Common myeloid progenitor, CD34-positive (primary cell): ENCODE data around the gene MATN1.

Source experiments
- CTCF ChIA-PET: fragments of 350-600 bp; sonication (Branson Sonifier 250); formaldehyde crosslinking; loops from one replicate; lab custom pipeline; 2021; ENCODE audit warnings: antibody characterized with exemption; lab: Charles Lee
- POLR2A ChIA-PET: fragments of 350-600 bp; sonication (Branson Sonifier 250); formaldehyde crosslinking; loops from one replicate; lab custom pipeline; 2021; ENCODE audit warnings: antibody characterized with exemption; lab: Charles Lee
- DNase-seq, 3 donors: peaks; one replicate each; pipeline versions ENCODE4 v3.0.0 to v3.0.0-alpha.2; 2013
- H3K27ac ChIP-seq, 2 experiments: 1 replicate in 1 of 2; 2 replicates in 1 of 2; pipeline ENCODE4 v1.7.0; 2013; ENCODE audit warnings: inconsistent platforms in 2 of 2, low read length in 2 of 2, mild to moderate bottlenecking in 2 of 2, low read depth in 1 of 2, moderate library complexity in 1 of 2; ENCODE audit not compliant: severe bottlenecking in 2 of 2, insufficient read depth in 1 of 2, poor library complexity in 1 of 2
- H3K27me3 ChIP-seq, 5 experiments: replicated peaks in 2 of 5; 1 replicate in 3 of 5; 2 replicates in 2 of 5; pipeline versions ENCODE4 v1.6.1 to v1.7.0; 2013; ENCODE audit warnings: low read length in 4 of 5, mild to moderate bottlenecking in 2 of 5, moderate library complexity in 2 of 5, inconsistent platforms in 1 of 5; ENCODE audit not compliant: insufficient read depth in 5 of 5, control insufficient read depth in 4 of 5
- H3K36me3 ChIP-seq, 4 experiments: 1 replicate in 2 of 4; 2 replicates in 2 of 4; pipeline versions ENCODE4 v1.6.1 to v1.7.0; 2013; ENCODE audit warnings: low read length in 3 of 4, control low read depth in 1 of 4, mild to moderate bottlenecking in 1 of 4; ENCODE audit not compliant: control insufficient read depth in 4 of 4, insufficient read depth in 4 of 4
- H3K4me1 ChIP-seq, 4 experiments: 1 replicate in 3 of 4; 2 replicates in 1 of 4; pipeline versions ENCODE4 v1.6.1 to v1.7.1; 2013; ENCODE audit warnings: low read length in 3 of 4, mild to moderate bottlenecking in 3 of 4, control low read depth in 1 of 4, inconsistent platforms in 1 of 4, moderate library complexity in 1 of 4; ENCODE audit not compliant: control insufficient read depth in 4 of 4, insufficient read depth in 4 of 4; ENCODE audit errors: control extremely low read depth in 1 of 4
- H3K4me3 ChIP-seq, 7 experiments: 1 replicate in 4 of 7; 2 replicates in 3 of 7; pipeline versions ENCODE4 v1.5.1 to v1.7.0; 2013; ENCODE audit warnings: mild to moderate bottlenecking in 7 of 7, low read length in 6 of 7, moderate library complexity in 6 of 7, inconsistent platforms in 2 of 7, low read depth in 2 of 7, control low read depth in 1 of 7; ENCODE audit not compliant: insufficient read depth in 4 of 7, control insufficient read depth in 1 of 7; ENCODE audit errors: extremely low read depth in 1 of 7
- H3K9me3 ChIP-seq, 5 experiments: 1 replicate in 4 of 5; 2 replicates in 1 of 5; pipeline versions ENCODE4 v1.6.1 to v1.7.1; 2013; ENCODE audit warnings: low read length in 4 of 5, mild to moderate bottlenecking in 2 of 5, inconsistent platforms in 1 of 5, low read depth in 1 of 5, moderate library complexity in 1 of 5; ENCODE audit not compliant: control insufficient read depth in 4 of 5, insufficient read depth in 2 of 5; ENCODE audit errors: control extremely low read depth in 1 of 5
- WGBS: methylation state at CpG from one replicate; pipeline ENCODE4 v1.1.5; 2013; ENCODE audit not compliant: insufficient coverage; 5-methylcytosine and 5-hydroxymethylcytosine counted together

The MATN1 gene

DNA sequence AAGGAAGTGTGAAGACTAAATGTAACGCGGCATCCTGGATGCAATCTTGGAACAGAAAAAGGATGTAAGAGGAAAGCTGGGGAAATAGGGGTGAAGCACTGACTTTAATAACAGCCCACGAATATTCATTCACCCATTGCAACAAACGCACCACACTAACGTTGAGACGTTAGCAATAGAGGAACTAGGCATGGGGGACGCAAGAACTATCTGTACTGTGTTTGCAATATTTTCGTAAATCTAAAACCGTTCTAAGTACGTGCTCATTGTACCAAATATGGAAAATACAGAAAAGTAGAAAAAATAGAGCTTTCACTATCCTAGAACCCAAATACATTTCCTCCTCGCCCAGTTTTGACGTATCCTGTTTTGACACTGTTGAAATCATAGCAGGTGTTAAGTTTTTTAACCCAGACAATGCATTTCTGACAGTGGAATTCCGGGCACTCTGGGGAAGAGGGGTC, 30.3 kb upstream of the MATN1 start:
- peak overlapping the region; percentile 52 to 99 for H3K27ac ChIP-seq
- peaks cover 50 to 98% (median 92%) of the 10 kb centered on the region in 4 experiments for H3K4me1 ChIP-seq
- CTCF ChIA-PET: interaction anchor here (1.5 to 13.9 kb wide), 7 partner anchors 10 to 34 kb away, joined by 8 to 152 read pairs (median 29); no protein-coding TSS in a partner anchor
- H3K4me3 ChIP-seq: peak overlapping the region in 6 of 7 experiments; percentile 2 to 96 (median 44)
- WGBS: 19% methylated on average over 7 of the region's 13 CpGs
- POLR2A ChIA-PET: interaction anchor here (0.7 to 6.4 kb wide), 3 partner anchors 10 to 15 kb away, joined by 3 to 119 read pairs (median 92); no protein-coding TSS in a partner anchor
- DNase-seq: peak in 2 of 3 donors; percentile 71 to 80
- no peaks in the 10 kb centered on the region for H3K9me3 ChIP-seq
- H3K27me3 ChIP-seq: no peaks in the 10 kb centered on the region
- H3K36me3 ChIP-seq: peaks cover 0 to 41% (median 7%) of the 10 kb centered on the region in 4 experiments

DNA sequence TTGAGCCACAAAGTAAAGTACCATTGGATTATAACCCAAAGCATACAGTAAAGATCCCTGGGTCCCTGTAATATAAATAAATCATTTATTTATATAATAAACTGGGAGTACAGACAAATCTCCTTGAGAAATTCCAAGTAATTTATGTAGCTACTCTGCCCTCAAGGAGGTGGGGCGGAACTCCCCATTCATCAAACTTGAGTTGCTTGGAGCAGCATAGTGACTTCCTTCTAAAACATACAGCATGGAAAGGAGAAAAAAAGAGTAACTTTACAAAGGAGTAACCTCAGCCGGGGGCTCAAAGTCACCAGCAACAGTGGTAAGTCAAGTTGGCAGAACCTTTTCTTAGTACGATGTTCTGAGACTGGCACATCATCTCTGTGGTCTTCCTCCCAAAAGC, 29.7 kb upstream of the MATN1 start:
- H3K27ac ChIP-seq: peak overlapping the region; percentile 52 to 99
- WGBS: 28% methylated on average over 3 of the region's 3 CpGs
- H3K4me1 ChIP-seq: peaks cover 48 to 98% (median 92%) of the 10 kb centered on the region in 4 experiments
- ChIA-PET CTCF (interaction anchor here (5.3 to 13.9 kb wide), 2 partner anchors 9 to 25 kb away, joined by 29 to 152 read pairs; no protein-coding TSS in a partner anchor), POLR2A (interaction anchor here (0.7 to 5.7 kb wide), 2 partner anchors 9 to 16 kb away, joined by 3 to 92 read pairs; no protein-coding TSS in a partner anchor)
- DNase-seq: no peak
- peaks cover 0 to 47% (median 10%) of the 10 kb centered on the region in 4 experiments for H3K36me3 ChIP-seq
- H3K4me3 ChIP-seq: peak overlapping the region in 6 of 7 experiments; percentile 2 to 96 (median 44)
- no peaks in the 10 kb centered on the region for H3K9me3 ChIP-seq
- no peaks in the 10 kb centered on the region for H3K27me3 ChIP-seq

DNA sequence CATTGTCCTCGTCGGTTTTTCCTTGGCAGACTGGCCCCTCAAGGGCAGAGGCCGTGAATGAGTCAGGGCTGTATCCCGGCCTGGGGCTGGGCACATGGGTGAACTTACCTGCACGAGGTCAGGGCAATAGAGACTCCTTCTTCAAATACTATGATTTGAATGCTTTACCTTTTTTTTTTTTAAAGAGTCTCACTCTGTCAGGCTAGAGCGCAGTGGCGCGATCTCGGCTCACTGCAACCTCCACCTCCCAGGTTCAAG, 29.2 kb upstream of the MATN1 start:
- H3K4me1 ChIP-seq: peaks cover 45 to 99% (median 93%) of the 10 kb centered on the region in 4 experiments
- no peak overlapping the region for H3K4me3 ChIP-seq
- H3K27me3 ChIP-seq: no peaks in the 10 kb centered on the region
- peak overlapping the region in 1 of 2 experiments; percentile 75 for H3K27ac ChIP-seq
- no peaks in the 10 kb centered on the region for H3K9me3 ChIP-seq
- DNase-seq: no peak
- WGBS: 86% methylated on average over 8 of the region's 9 CpGs
- ChIA-PET POLR2A (no interaction called here), CTCF (interaction anchor here (0.6 to 13.9 kb wide), 6 partner anchors 9 to 163 kb away, joined by 3 to 152 read pairs (median 7); no protein-coding TSS in a partner anchor)
- H3K36me3 ChIP-seq: peaks cover 0 to 52% (median 14%) of the 10 kb centered on the region in 4 experiments

DNA sequence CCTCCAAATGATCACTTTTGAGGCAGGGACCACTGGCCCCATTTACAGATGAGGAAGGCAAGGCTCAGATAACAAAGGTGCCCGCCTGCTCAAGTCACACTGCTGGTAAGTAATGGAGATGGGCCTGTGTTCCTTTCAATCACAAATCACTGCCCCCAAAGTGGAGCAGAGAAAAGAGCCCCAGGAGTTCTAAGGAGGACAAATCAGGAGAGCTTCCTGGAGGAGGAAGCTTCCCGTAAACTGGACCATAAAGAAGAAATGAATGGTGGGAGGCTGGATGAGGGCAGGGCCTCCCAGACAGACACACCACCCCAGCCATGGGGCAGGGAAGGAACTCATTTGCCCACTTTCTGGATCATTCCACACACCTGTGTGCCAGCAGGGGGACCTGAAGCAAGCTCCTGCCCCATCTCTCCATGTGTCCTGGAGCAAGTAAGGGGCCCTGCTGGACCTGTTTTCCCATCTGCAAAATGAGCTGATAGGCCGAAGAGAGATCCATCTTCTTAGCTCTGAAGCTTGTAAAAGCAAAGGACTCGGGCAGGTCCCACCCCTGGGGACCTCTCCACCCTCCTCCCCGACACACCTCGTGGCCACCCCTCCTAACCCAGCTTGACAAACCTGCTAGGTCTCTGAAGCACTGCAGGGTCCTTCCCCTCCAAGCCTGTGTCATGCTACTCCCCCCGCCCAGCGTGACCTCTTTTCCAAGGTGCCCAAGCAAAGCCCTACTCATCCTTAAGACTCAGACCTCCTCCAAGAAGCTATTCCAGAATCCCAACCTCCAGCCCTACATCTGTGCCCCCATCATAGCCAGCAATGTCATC, 28.7 kb upstream of the MATN1 start:
- peaks cover 43 to 99% (median 96%) of the 10 kb centered on the region in 4 experiments for H3K4me1 ChIP-seq
- no peak for DNase-seq
- H3K4me3 ChIP-seq: no peak overlapping the region
- peaks cover 0 to 58% (median 16%) of the 10 kb centered on the region in 4 experiments for H3K36me3 ChIP-seq
- no peaks in the 10 kb centered on the region for H3K9me3 ChIP-seq
- 85% methylated on average over 6 of the region's 8 CpGs for WGBS
- H3K27me3 ChIP-seq: no peaks in the 10 kb centered on the region
- CTCF ChIA-PET: interaction anchor here (0.6 to 13.9 kb wide), 6 partner anchors 8 to 164 kb away, joined by 3 to 152 read pairs (median 7); no protein-coding TSS in a partner anchor
- POLR2A ChIA-PET: no interaction called here
- peak overlapping the region in 1 of 2 experiments; percentile 75 for H3K27ac ChIP-seq

DNA sequence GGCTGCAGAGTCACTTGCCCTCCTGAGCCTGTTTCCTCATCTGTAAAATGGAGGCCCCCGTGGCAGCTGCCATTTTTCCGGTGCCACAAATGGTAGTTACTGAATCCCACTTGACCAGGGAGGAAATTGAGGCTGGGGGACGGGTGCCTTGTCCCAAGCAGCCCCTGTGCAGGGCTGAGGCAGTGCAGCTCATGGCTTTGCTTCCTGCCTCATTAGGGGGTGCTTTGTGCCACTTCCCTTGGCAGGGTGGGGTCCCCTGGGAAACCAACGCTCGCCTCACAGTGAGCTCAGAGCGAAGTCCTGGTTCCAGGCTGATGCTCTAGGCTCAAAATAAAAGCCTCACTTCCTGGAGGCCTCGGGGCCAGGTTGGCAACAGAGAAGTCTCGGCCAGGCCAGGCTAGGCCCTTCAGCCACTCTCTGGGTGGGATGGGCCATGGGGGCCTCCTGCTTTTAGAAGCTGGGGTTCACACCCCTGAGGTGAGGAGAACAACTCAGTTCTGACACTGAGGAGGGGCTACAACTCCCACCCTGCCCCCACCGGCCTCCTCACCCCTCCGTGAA, 27.4 kb upstream of the MATN1 start:
- Histone ChIP-seq H3K4me1 (peaks cover 38 to 100% (median 99%) of the 10 kb centered on the region in 4 experiments), H3K36me3 (peaks cover 0 to 62% (median 19%) of the 10 kb centered on the region in 4 experiments), H3K4me3 (peak overlapping the region in 3 of 7 experiments; percentile 9 to 31 (median 29))

DNA sequence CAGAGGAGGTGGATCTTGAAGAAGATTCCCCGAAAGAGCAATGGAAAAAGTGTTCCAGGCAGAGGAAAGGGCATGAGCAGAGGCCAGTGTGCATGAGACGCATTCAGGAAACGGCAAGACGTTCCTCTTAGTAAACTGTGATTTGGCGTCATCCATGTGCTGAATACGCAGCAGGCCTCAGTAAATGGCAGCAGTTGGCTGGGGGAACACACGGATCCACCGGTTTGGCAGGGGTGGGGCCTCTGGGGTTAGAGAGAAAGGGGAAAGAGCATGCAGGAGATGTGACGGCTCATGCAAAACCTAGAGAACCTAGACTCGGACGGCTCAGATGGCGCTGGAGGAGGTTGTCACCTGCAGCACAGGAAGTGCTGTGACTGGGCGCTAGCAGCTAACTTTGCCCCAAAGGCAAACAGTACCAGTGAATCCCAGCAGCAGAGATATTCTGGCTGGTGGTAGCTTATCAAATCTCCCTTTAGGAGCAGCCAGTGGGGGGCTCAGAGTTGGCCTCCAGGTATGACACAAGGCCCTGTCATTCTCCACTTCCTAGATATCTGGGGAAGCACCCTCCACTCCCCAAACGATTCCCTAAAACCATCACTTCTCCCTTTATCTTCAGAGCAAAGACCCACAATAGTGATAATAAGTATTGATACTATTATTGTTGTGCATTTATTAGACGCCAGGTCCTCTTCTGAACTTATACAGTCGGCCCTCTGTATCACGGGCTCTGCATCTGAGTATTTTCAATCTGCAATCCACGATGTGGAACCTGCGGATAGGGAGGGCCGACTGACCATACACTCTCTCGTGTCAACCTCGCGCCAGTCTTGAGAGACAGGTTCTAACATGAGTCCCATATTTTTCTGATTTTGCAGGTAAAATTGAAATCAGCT, 26.6 kb upstream of the MATN1 start:
- peaks cover 33 to 100% (median 99%) of the 10 kb centered on the region in 4 experiments for H3K4me1 ChIP-seq
- 59% methylated on average over 22 of the region's 23 CpGs for WGBS
- H3K27ac ChIP-seq: peak overlapping the region in 1 of 2 experiments; percentile 75
- no peaks in the 10 kb centered on the region for H3K9me3 ChIP-seq
- ChIA-PET CTCF (interaction anchor here (0.7 to 5.3 kb wide), 7 partner anchors 14 to 31 kb away, joined by 3 to 29 read pairs (median 4); no protein-coding TSS in a partner anchor), POLR2A (interaction anchor here (0.6 to 3.2 kb wide), 2 partner anchors 19 to 31 kb away, joined by 3 to 15 read pairs; no protein-coding TSS in a partner anchor)
- DNase-seq: peak in 2 of 3 donors; percentile 55 to 66
- no peaks in the 10 kb centered on the region for H3K27me3 ChIP-seq
- H3K36me3 ChIP-seq: peaks cover 0 to 57% (median 19%) of the 10 kb centered on the region in 4 experiments
- peak overlapping the region in 3 of 7 experiments; percentile 0 to 44 (median 29) for H3K4me3 ChIP-seq

More for the DNA sequence above, 27.4 kb upstream of the MATN1 start:
- Histone ChIP-seq H3K27me3 (no peaks in the 10 kb centered on the region), H3K27ac (peak overlapping the region; percentile 17 to 75), H3K9me3 (no peaks in the 10 kb centered on the region)
- DNase-seq: peak in 1 of 3 donors; percentile 46
- 66% methylated on average over 7 of the region's 10 CpGs for WGBS
- POLR2A ChIA-PET: no interaction called here
- CTCF ChIA-PET: interaction anchor here (0.7 to 13.9 kb wide), 8 partner anchors 7 to 32 kb away, joined by 3 to 152 read pairs (median 4); no protein-coding TSS in a partner anchor
